GM21528 (cell line): ENCODE measurements around the gene PIGR.
"Not testable (repeated sequence)": the region's sequence is repeated elsewhere in the genome, so short reads cannot be mapped to it uniquely, and the experiment has no call there.

Experiments
- ATAC-seq: cut with Tn5 transposase; IDR thresholded peaks from one replicate; pipeline ENCODE4 v1.9.1; 2021; ENCODE audit warnings: mild to moderate bottlenecking, moderate library complexity; ENCODE audit not compliant: unreplicated experiment, low FRiP score

The PIGR gene

GRCh38 chr1:206935491-206936067 is 10.7 kb downstream of the PIGR start:
- ATAC-seq: no peak

- ATAC-seq: no peak
Measured at GRCh38 chr1:206933333-206933945, 12.8 kb downstream of the PIGR start.

- ATAC-seq: no peak
Measured at GRCh38 chr1:206932177-206932576, 14.1 kb downstream of the PIGR start.

GRCh38 chr1:206931709-206932108 is 14.6 kb downstream of the PIGR start:
- ATAC-seq: no peak

GRCh38 chr1:206930210-206930798 is 16.0 kb downstream of the PIGR start:
- ATAC-seq: peak; percentile 72

GRCh38 chr1:206929524-206929923 is 16.7 kb downstream of the PIGR start:
- ATAC-seq: no peak

GRCh38 chr1:206926286-206926685 is 20.0 kb downstream of the PIGR start:
- ATAC-seq: no peak

GRCh38 chr1:206925106-206925736 is 21.0 kb downstream of the PIGR start:
- ATAC-seq: peak; percentile 53

GRCh38 chr1:206924592-206925105 is 21.6 kb downstream of the PIGR start:
- ATAC-seq: peak; percentile 23

- ATAC-seq: not testable (repeated sequence)
Measured at GRCh38 chr1:206923961-206924557, 22.2 kb downstream of the PIGR start.

GRCh38 chr1:206923009-206923960 is 23.0 kb downstream of the PIGR start:
- peak; percentile 48 for ATAC-seq

- no peak for ATAC-seq
Measured at GRCh38 chr1:206922524-206922923, 23.7 kb downstream of the PIGR start.

GRCh38 chr1:206921772-206922265 is 24.4 kb downstream of the PIGR start, which contains the start of gene FCMR:
FCMR (minus strand) TSS chr1:206921941; CDS start chr1:206921854, 87 bp downstream.
- ATAC-seq: no peak

- ATAC-seq: no peak
Measured at GRCh38 chr1:206918076-206918475, 28.2 kb downstream of the PIGR start.

- ATAC-seq: no peak
Measured at GRCh38 chr1:206916000-206916709, 30.1 kb downstream of the PIGR start.

GRCh38 chr1:206915030-206915735 is 31.1 kb downstream of the PIGR start:
- no peak for ATAC-seq

- no peak for ATAC-seq
Measured at GRCh38 chr1:206913766-206914537, 32.3 kb downstream of the PIGR start.
